ENCODE results near the gene AVPR1B.

Gene AVPR1B

GRCh38 chr1:206117151-206117948, at the start of gene AVPR1B:
Gene AVPR1B, minus strand, starts transcription at chr1:206117388. Its CDS starts 498 bp downstream, at chr1:206116890.
- DNase-seq (ENCODE audit: low read depth): no peak

GRCh38 chr1:206145771-206146290, 28.6 kb upstream of the AVPR1B start:
- no peak for DNase-seq (ENCODE audit: low read depth)

GRCh38 chr1:206144605-206145004, 27.4 kb upstream of the AVPR1B start:
- DNase-seq (ENCODE audit: low read depth): no peak

- DNase-seq (ENCODE audit: low read depth): no peak
These were observed 26.5 kb upstream of the AVPR1B start for GRCh38 chr1:206143537-206144172.

GRCh38 chr1:206142770-206143169, 25.6 kb upstream of the AVPR1B start:
- no peak for DNase-seq (ENCODE audit: low read depth)

- DNase-seq (ENCODE audit: low read depth): no peak
These were observed 24.8 kb upstream of the AVPR1B start for GRCh38 chr1:206142011-206142410.

GRCh38 chr1:206136241-206136640, 19.1 kb upstream of the AVPR1B start:
- no peak for DNase-seq (ENCODE audit: low read depth)

GRCh38 chr1:206135248-206135647, 18.1 kb upstream of the AVPR1B start:
- no peak for DNase-seq (ENCODE audit: low read depth)

GRCh38 chr1:206133751-206134415, 16.7 kb upstream of the AVPR1B start:
- DNase-seq (ENCODE audit: low read depth): no peak

GRCh38 chr1:206131037-206131436, 13.8 kb upstream of the AVPR1B start:
- DNase-seq (ENCODE audit: low read depth): no peak

- no peak for DNase-seq (ENCODE audit: low read depth)
These were observed 11.0 kb upstream of the AVPR1B start for GRCh38 chr1:206128196-206128595.

GRCh38 chr1:206127336-206127735, 10.1 kb upstream of the AVPR1B start:
- DNase-seq (ENCODE audit: low read depth): no peak

- DNase-seq (ENCODE audit: low read depth): no peak
These were observed 8.2 kb upstream of the AVPR1B start for GRCh38 chr1:206125346-206125745.

GRCh38 chr1:206122686-206123085, 5.5 kb upstream of the AVPR1B start:
- DNase-seq (ENCODE audit: low read depth): no peak

GRCh38 chr1:206121269-206121668, 4.1 kb upstream of the AVPR1B start:
- no peak for DNase-seq (ENCODE audit: low read depth)

GRCh38 chr1:206120406-206120805, 3.2 kb upstream of the AVPR1B start:
- no peak for DNase-seq (ENCODE audit: low read depth)

GRCh38 chr1:206116873-206117150, 376 bp downstream of the AVPR1B start:
- DNase-seq (ENCODE audit: low read depth): no peak

- DNase-seq (ENCODE audit: low read depth): no peak
These were observed 856 bp downstream of the AVPR1B start for GRCh38 chr1:206116191-206116872.

- DNase-seq (ENCODE audit: low read depth): no peak
These were observed 1.4 kb downstream of the AVPR1B start for GRCh38 chr1:206115791-206116190.

GRCh38 chr1:206114692-206115640, 2.2 kb downstream of the AVPR1B start:
- no peak for DNase-seq (ENCODE audit: low read depth)

GRCh38 chr1:206112600-206113301, 4.4 kb downstream of the AVPR1B start:
- DNase-seq (ENCODE audit: low read depth): no peak
